Activated CD4-positive, alpha-beta T cell treated with anti-CD3 and anti-CD28 coated beads, Interleukin-2, amount 10 ng/mL, durations not matched to agents 24 days and 14 days (primary cell): ENCODE measurements around the gene ADAM15. TPM values are rescaled to one million over a fixed set of nuclear protein-coding genes. Genes with fewer than 3 reads are reported as not detected.

ENCODE experiments used
- DNase-seq: peaks from one replicate; pipeline ENCODE4 v3.0.0; 2022
- H3K27ac Mint-ChIP-seq: one replicate; pipeline ENCODE4 v1.8.0; 2022; ENCODE audit warnings: mild to moderate bottlenecking, mixed read lengths
- H3K27me3 Mint-ChIP-seq: one replicate; pipeline ENCODE4 v1.8.0; 2022; ENCODE audit warnings: mixed read lengths
- H3K36me3 Mint-ChIP-seq: one replicate; pipeline ENCODE4 v1.8.0; 2022; ENCODE audit warnings: low read depth, mild to moderate bottlenecking, mixed read lengths
- H3K4me1 Mint-ChIP-seq: one replicate; pipeline ENCODE4 v1.8.0; 2021; ENCODE audit warnings: mixed read lengths
- H3K4me3 Mint-ChIP-seq: one replicate; pipeline ENCODE4 v1.8.0; 2022; ENCODE audit warnings: mild to moderate bottlenecking, moderate library complexity, mixed read lengths
- H3K9me3 Mint-ChIP-seq: one replicate; pipeline ENCODE4 v1.8.0; 2021; ENCODE audit warnings: mixed read lengths
- intact Hi-C: fragments of 100-400 bp; cut with micrococcal nuclease; formaldehyde crosslinking; loops from one replicate; pipeline ENCODE4 v1.15.1; 2023
- total RNA-seq: library from RNA; stranded (reverse); gene quantifications from 2 replicates; pipeline ENCODE4 v1.2.3, GENCODE V29; 2022

Gene ADAM15
- total RNA-seq, 1 donor from 2014 or later = 84.5 TPM

GRCh38 chr1:155008015-155008941, 42.8 kb upstream of the ADAM15 start:
- no peaks in the 10 kb centered on the region for H3K27me3 Mint-ChIP-seq
- intact Hi-C loops = loop anchor here (1.0 to 5.0 kb wide), 2 partner anchors 8 to 261 kb away; no protein-coding TSS in a partner anchor
- peaks cover 54% of the 10 kb centered on the region for H3K36me3 Mint-ChIP-seq
- peak; percentile 92 for DNase-seq
- peak overlapping the region; percentile 97 for H3K4me3 Mint-ChIP-seq
- H3K4me1 Mint-ChIP-seq = peaks cover 63% of the 10 kb centered on the region
- H3K27ac Mint-ChIP-seq = peak overlapping the region; percentile 96
- no peaks in the 10 kb centered on the region for H3K9me3 Mint-ChIP-seq

GRCh38 chr1:155009221-155009711, 41.9 kb upstream of the ADAM15 start:
- H3K36me3 Mint-ChIP-seq = peaks cover 58% of the 10 kb centered on the region
- intact Hi-C loops = loop anchor here (1.0 to 5.0 kb wide), 2 partner anchors 8 to 262 kb away; no protein-coding TSS in a partner anchor
- H3K27me3 Mint-ChIP-seq = no peaks in the 10 kb centered on the region
- H3K9me3 Mint-ChIP-seq = no peaks in the 10 kb centered on the region
- H3K27ac Mint-ChIP-seq = peak overlapping the region; percentile 96
- DNase-seq = peak; percentile 76
- H3K4me1 Mint-ChIP-seq = peaks cover 66% of the 10 kb centered on the region
- peak overlapping the region; percentile 97 for H3K4me3 Mint-ChIP-seq

- Mint-ChIP-seq H3K4me3 (peak overlapping the region; percentile 97), H3K4me1 (peaks cover 62% of the 10 kb centered on the region), H3K27me3 (no peaks in the 10 kb centered on the region), H3K36me3 (peaks cover 58% of the 10 kb centered on the region), H3K27ac (peak overlapping the region; percentile 96), H3K9me3 (no peaks in the 10 kb centered on the region)
- intact Hi-C loops = loop anchor here (1.0 to 5.0 kb wide), 2 partner anchors 8 to 262 kb away; no protein-coding TSS in a partner anchor
- DNase-seq = no peak
These were observed 41.4 kb upstream of the ADAM15 start for GRCh38 chr1:155009742-155010141.

GRCh38 chr1:155010211-155010918, 40.8 kb upstream of the ADAM15 start:
- no peaks in the 10 kb centered on the region for H3K27me3 Mint-ChIP-seq
- peak overlapping the region; percentile 97 for H3K4me3 Mint-ChIP-seq
- DNase-seq = peak; percentile 84
- H3K27ac Mint-ChIP-seq = peak overlapping the region; percentile 96
- no peaks in the 10 kb centered on the region for H3K9me3 Mint-ChIP-seq
- H3K4me1 Mint-ChIP-seq = peaks cover 58% of the 10 kb centered on the region
- intact Hi-C loops = no loop called here
- peaks cover 58% of the 10 kb centered on the region for H3K36me3 Mint-ChIP-seq

- H3K36me3 Mint-ChIP-seq = peaks cover 62% of the 10 kb centered on the region
- H3K4me3 Mint-ChIP-seq = peak overlapping the region; percentile 97
These were observed 40.1 kb upstream of the ADAM15 start for GRCh38 chr1:155011004-155011416.

GRCh38 chr1:155011437-155012025, 39.6 kb upstream of the ADAM15 start:
- Mint-ChIP-seq H3K4me1 (peaks cover 58% of the 10 kb centered on the region), H3K27me3 (no peaks in the 10 kb centered on the region), H3K36me3 (peaks cover 64% of the 10 kb centered on the region), H3K4me3 (peak overlapping the region; percentile 97), H3K27ac (peak overlapping the region; percentile 89), H3K9me3 (no peaks in the 10 kb centered on the region)
- no peak for DNase-seq
- intact Hi-C loops = no loop called here

More at GRCh38 chr1:155011004-155011416, 40.1 kb upstream of the ADAM15 start:
- Mint-ChIP-seq H3K9me3 (no peaks in the 10 kb centered on the region), H3K27me3 (no peaks in the 10 kb centered on the region), H3K27ac (peak overlapping the region; percentile 82), H3K4me1 (peaks cover 58% of the 10 kb centered on the region)
- intact Hi-C loops = no loop called here
- DNase-seq = peak; percentile 56

- Mint-ChIP-seq H3K4me1 (peaks cover 57% of the 10 kb centered on the region), H3K4me3 (peak overlapping the region; percentile 97), H3K27me3 (no peaks in the 10 kb centered on the region), H3K36me3 (peaks cover 66% of the 10 kb centered on the region), H3K9me3 (no peaks in the 10 kb centered on the region), H3K27ac (peak overlapping the region; percentile 89)
- intact Hi-C loops = no loop called here
- peak; percentile 82 for DNase-seq
These were observed 39.0 kb upstream of the ADAM15 start for GRCh38 chr1:155012026-155012546.

- H3K27me3 Mint-ChIP-seq = no peaks in the 10 kb centered on the region
- peaks cover 72% of the 10 kb centered on the region for H3K36me3 Mint-ChIP-seq
- H3K9me3 Mint-ChIP-seq = no peaks in the 10 kb centered on the region
- peaks cover 53% of the 10 kb centered on the region for H3K4me1 Mint-ChIP-seq
- no peak for DNase-seq
- peak overlapping the region; percentile 89 for H3K27ac Mint-ChIP-seq
- intact Hi-C loops = no loop called here
- H3K4me3 Mint-ChIP-seq = peak overlapping the region; percentile 97
These were observed 38.1 kb upstream of the ADAM15 start for GRCh38 chr1:155012776-155013602.

- Mint-ChIP-seq H3K4me1 (peaks cover 49% of the 10 kb centered on the region), H3K4me3 (peak overlapping the region; percentile 97), H3K27ac (peak overlapping the region; percentile 89), H3K9me3 (no peaks in the 10 kb centered on the region), H3K27me3 (no peaks in the 10 kb centered on the region), H3K36me3 (peaks cover 71% of the 10 kb centered on the region)
- peak; percentile 82 for DNase-seq
- intact Hi-C loops = no loop called here
These were observed 37.5 kb upstream of the ADAM15 start for GRCh38 chr1:155013632-155014031.

GRCh38 chr1:155014709-155015508, 36.2 kb upstream of the ADAM15 start:
- Mint-ChIP-seq H3K27ac (no peak overlapping the region), H3K27me3 (no peaks in the 10 kb centered on the region), H3K4me3 (peak overlapping the region; percentile 78), H3K4me1 (peaks cover 56% of the 10 kb centered on the region), H3K9me3 (no peaks in the 10 kb centered on the region), H3K36me3 (peaks cover 72% of the 10 kb centered on the region)
- DNase-seq = peak; percentile 59
- intact Hi-C loops = no loop called here

- peaks cover 58% of the 10 kb centered on the region for H3K4me1 Mint-ChIP-seq
- DNase-seq = peak; percentile 59
- no peaks in the 10 kb centered on the region for H3K9me3 Mint-ChIP-seq
- no peaks in the 10 kb centered on the region for H3K27me3 Mint-ChIP-seq
- intact Hi-C loops = loop anchor here (2.0 kb wide), 1 partner anchor 45 kb away; no protein-coding TSS in a partner anchor
- H3K36me3 Mint-ChIP-seq = peaks cover 70% of the 10 kb centered on the region
- peak overlapping the region; percentile 76 for H3K27ac Mint-ChIP-seq
- peak overlapping the region; percentile 78 for H3K4me3 Mint-ChIP-seq
These were observed 35.4 kb upstream of the ADAM15 start for GRCh38 chr1:155015527-155016230.
